Skeletal muscle satellite cell (primary cell): Measurements from ENCODE around the gene PAK6.

Experiments used
- H3K27me3 ChIP-seq: 2 replicates; pipeline ENCODE4 v1.7.0; 2013; ENCODE audit warnings: low read length; ENCODE audit not compliant: control insufficient read depth, insufficient read depth
- H3K36me3 ChIP-seq: 2 replicates; pipeline ENCODE4 v1.7.0; 2013; ENCODE audit warnings: mild to moderate bottlenecking, control low read depth, low read length; ENCODE audit not compliant: insufficient read depth
- H3K4me1 ChIP-seq: 2 replicates; pipeline ENCODE4 v1.7.0; 2013; ENCODE audit warnings: low read length; ENCODE audit not compliant: control insufficient read depth, insufficient read depth
- H3K4me2 ChIP-seq: 2 replicates; pipeline ENCODE4 v1.7.0; 2013; ENCODE audit warnings: mild to moderate bottlenecking, low read length
- H3K4me3 ChIP-seq: 2 replicates; pipeline ENCODE4 v1.7.0; 2013; ENCODE audit warnings: low read length
- H3K9ac ChIP-seq: 2 replicates; pipeline ENCODE4 v1.7.0; 2013; ENCODE audit warnings: mild to moderate bottlenecking, low read depth, low read length, moderate library complexity
- H3K9me3 ChIP-seq: replicated peaks from 2 replicates; pipeline ENCODE4 v1.7.0; 2013; ENCODE audit warnings: mild to moderate bottlenecking, control low read depth, low read length

PAK6 gene

GRCh38 chr15:40323239-40323952 is 84.5 kb downstream of the PAK6 start, which contains the start of gene INAFM2:
INAFM2 (plus strand) TSS chr15:40323692; CDS start chr15:40324056, 364 bp downstream.
- H3K27me3 ChIP-seq, result peaks cover 4% of the 10 kb centered on the region
- H3K9ac ChIP-seq, result peak within 1 kb of the TSS; percentile 79
- peaks cover 16% of the 10 kb centered on the region for H3K4me1 ChIP-seq
- H3K4me2 ChIP-seq, result peak within 1 kb of the TSS; percentile 87
- no peaks in the 10 kb centered on the region for H3K36me3 ChIP-seq
- H3K9me3 ChIP-seq, result no peaks in the 10 kb centered on the region
- peak within 1 kb of the TSS; percentile 83 for H3K4me3 ChIP-seq

- Histone ChIP-seq H3K27me3 (peaks cover 4% of the 10 kb centered on the region), H3K9ac (peak overlapping the region; percentile 79), H3K36me3 (no peaks in the 10 kb centered on the region), H3K9me3 (no peaks in the 10 kb centered on the region), H3K4me2 (peak overlapping the region; percentile 87), H3K4me1 (peaks cover 20% of the 10 kb centered on the region), H3K4me3 (peak overlapping the region; percentile 83)
Measured at GRCh38 chr15:40323953-40324937, 85.4 kb downstream of the PAK6 start.

- no peaks in the 10 kb centered on the region for H3K36me3 ChIP-seq
- H3K27me3 ChIP-seq, result no peaks in the 10 kb centered on the region
- peaks cover 23% of the 10 kb centered on the region for H3K4me1 ChIP-seq
- peak overlapping the region; percentile 79 for H3K9ac ChIP-seq
- H3K4me2 ChIP-seq, result peak overlapping the region; percentile 87
- peak overlapping the region; percentile 83 for H3K4me3 ChIP-seq
- no peaks in the 10 kb centered on the region for H3K9me3 ChIP-seq
Measured at GRCh38 chr15:40325188-40325587, 86.3 kb downstream of the PAK6 start.

- H3K4me1 ChIP-seq, result peaks cover 24% of the 10 kb centered on the region
- H3K27me3 ChIP-seq, result no peaks in the 10 kb centered on the region
- H3K4me3 ChIP-seq, result no peak overlapping the region
- H3K4me2 ChIP-seq, result peak overlapping the region; percentile 87
- H3K9ac ChIP-seq, result no peak overlapping the region
- H3K9me3 ChIP-seq, result no peaks in the 10 kb centered on the region
- H3K36me3 ChIP-seq, result no peaks in the 10 kb centered on the region
Measured at GRCh38 chr15:40325700-40326099, 86.8 kb downstream of the PAK6 start.
